ENCODE measurements around the gene TRIM54.
A peak's percentile ranks its signal among the peaks of the same experiment; 100 is the strongest.

TRIM54 gene

DNA sequence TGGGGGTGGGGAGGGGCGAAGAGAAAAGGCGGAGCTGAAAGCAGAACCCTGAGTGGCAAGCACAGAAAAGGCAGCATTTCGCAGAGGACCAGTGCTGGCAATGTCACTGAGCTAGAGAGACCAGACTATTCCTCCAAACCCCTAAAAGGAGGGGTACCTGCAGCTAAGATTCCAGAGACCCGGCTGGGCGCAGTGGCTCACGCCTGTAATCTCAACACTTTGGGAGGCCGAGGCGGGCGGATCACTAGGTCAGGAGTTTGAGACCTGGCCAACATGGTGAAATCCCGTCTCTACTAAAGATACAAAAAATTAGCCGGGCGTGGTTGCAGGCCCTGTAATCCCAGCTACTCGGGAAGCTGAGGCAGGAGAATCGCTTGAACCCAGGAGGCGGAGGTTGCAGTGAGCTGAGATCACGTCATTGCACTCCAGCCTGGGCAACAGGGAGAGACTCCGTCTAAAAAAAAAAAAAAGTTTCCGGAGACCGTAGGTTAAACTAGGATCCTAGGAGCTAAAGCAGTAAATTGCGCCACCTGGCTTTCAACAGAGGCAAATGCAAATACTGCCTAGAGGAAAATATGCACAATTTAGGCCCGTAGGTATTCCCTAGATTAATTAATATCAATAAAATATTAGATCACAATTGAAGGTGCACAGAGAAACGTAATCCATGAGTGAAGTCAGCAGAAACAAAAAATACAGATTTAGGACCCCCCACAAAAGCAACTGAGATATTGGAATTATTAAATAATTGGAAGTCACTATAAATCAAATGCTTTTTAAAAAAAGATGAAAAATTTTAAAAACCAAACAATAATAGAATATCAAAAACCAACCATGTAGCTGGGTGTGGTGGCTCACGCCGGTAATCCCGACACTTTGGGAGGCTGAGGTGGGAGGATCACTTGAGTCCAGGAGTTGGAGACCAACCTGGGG, 21.1 kb downstream of the TRIM54 start:
- DNase-seq (ENCODE audit: low spot score), result peak; percentile 77
- TF ChIP-seq, protein P1, sequence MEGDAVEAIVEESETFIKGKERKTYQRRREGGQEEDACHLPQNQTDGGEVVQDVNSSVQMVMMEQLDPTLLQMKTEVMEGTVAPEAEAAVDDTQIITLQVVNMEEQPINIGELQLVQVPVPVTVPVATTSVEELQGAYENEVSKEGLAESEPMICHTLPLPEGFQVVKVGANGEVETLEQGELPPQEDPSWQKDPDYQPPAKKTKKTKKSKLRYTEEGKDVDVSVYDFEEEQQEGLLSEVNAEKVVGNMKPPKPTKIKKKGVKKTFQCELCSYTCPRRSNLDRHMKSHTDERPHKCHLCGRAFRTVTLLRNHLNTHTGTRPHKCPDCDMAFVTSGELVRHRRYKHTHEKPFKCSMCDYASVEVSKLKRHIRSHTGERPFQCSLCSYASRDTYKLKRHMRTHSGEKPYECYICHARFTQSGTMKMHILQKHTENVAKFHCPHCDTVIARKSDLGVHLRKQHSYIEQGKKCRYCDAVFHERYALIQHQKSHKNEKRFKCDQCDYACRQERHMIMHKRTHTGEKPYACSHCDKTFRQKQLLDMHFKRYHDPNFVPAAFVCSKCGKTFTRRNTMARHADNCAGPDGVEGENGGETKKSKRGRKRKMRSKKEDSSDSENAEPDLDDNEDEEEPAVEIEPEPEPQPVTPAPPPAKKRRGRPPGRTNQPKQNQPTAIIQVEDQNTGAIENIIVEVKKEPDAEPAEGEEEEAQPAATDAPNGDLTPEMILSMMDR (IDR thresholded peaks at IDR 0.05; ENCODE audit: extremely low read depth, missing control alignments), result peak; percentile 80

GRCh38 chr2:27304488-27305240, 22.4 kb downstream of the TRIM54 start:
- DNase-seq (ENCODE audit: low spot score), result no peak
- TF ChIP-seq, protein P1 (IDR thresholded peaks at IDR 0.05; ENCODE audit: extremely low read depth, missing control alignments), result no peak

GRCh38 chr2:27305516-27305915, 23.3 kb downstream of the TRIM54 start:
- no peak for DNase-seq (ENCODE audit: low spot score)
- TF ChIP-seq, protein P1 (IDR thresholded peaks at IDR 0.05; ENCODE audit: extremely low read depth, missing control alignments), result no peak

DNA sequence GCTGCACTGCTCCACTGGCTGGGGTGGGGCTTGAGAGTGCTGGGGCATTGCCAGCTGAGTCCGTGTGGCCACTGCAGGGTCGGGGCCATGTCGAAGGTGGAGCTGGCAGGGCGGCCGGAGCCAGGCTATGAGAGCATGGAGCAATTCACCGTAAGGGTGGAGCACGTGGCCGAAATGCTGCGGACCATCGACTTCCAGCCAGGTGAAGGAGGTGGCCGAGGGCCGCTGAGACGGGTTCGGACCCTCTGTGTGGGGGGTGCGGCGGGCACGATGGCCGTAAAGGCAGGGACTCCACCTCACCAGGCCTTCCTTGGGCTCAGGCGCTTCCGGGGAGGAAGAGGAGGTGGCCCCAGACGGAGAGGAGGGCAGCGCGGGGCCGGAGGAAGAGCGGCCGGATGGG, 23.9 kb downstream of the TRIM54 start:
- DNase-seq (ENCODE audit: low spot score), result no peak
- TF ChIP-seq, protein P1 (IDR thresholded peaks at IDR 0.05; ENCODE audit: extremely low read depth, missing control alignments), result no peak

DNA sequence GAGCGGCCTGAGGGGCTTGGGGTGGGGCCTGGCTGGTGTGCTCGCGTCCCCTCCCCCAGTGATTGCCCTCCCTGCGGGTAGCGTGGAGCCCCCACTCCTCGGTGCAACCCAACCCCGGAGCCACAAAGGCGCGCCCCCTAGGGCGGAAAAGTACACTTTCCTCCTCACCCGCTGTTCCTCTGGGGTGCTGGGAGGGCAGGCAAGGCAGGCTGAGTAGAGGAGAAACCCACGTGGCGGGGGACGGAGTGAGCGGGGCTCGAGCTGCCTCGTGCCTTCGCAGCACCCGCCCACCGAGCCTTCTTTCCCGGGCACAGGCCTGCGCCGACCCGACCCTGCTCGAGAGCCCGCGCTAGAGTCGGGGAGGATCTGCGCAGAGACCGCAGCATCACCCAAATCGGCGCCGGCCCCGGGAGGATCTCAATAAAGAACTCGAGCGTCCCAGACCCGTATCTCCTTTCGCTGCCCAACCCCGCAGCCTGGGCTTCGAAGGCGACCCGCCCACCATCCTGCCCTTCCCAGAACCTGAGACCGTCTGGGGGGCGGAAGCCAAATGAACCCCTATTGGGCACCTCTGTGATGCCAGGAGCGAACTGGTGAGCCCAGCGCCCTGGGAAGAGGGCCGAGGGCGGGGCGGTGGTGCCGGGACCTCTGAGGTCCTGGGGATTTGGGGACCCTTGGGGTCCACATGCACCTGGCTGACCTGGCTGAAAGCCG, 24.5 kb downstream of the TRIM54 start:
- DNase-seq (ENCODE audit: low spot score), result peak; percentile 61
- TF ChIP-seq, protein P1 (IDR thresholded peaks at IDR 0.05; ENCODE audit: extremely low read depth, missing control alignments), result no peak

DNA sequence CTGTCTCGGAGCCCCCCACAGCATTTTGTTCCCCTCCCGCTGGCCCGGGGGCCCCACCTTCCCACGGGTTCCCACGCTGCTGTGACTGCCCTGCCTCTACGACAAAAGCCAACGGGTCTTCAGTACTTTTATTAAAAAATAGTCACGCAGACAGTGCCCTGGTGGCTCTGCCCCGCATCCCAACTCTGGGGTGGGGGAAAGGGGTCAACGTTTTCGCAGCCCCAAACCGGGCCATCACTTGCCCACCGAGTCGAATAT, 25.0 kb downstream of the TRIM54 start:
- no peak for DNase-seq (ENCODE audit: low spot score)
- TF ChIP-seq, protein P1 (IDR thresholded peaks at IDR 0.05; ENCODE audit: extremely low read depth, missing control alignments), result no peak
